ENCODE measurements around the gene EIPR1. TPM values are rescaled to one million over a fixed set of nuclear protein-coding genes. Genes with fewer than 3 reads are reported as not detected.

Gene EIPR1
- total and polyA plus RNA-seq, 10 of the 15 experiments (the other 5 are each of a cell fraction or from before 2014, with no cell fraction given): 23.6 to 61.2 (median 42.2) TPM

- TF ChIP-seq PRDM15 (CRISPR knock-in tag; IDR thresholded peaks at IDR 0.05): no peak
- no peak for TF ChIP-seq KDM1A (IDR thresholded peaks at IDR 0.05; ENCODE audit: borderline replicate concordance)
These were observed 201.3 kb downstream of the EIPR1 start (continued) for GRCh38 chr2:3176071-3176868.

GRCh38 chr2:3175568-3175955 is 202.1 kb downstream of the EIPR1 start:
- H3K79me2 ChIP-seq (ENCODE audit: control insufficient read depth, insufficient read depth, low read length): no peaks in the 10 kb centered on the region
- H3K36me3 ChIP-seq (ENCODE audit: control insufficient read depth in 2 of 2, insufficient read depth in 2 of 2, low read length in 1 of 2): peaks cover 0 to 6% of the 10 kb centered on the region in 2 experiments; a peak in 2 of 4 replicates
- H3K9me3 ChIP-seq (replicated peaks; ENCODE audit: control insufficient read depth, insufficient read depth, low read length): peaks cover 3% of the 10 kb centered on the region; the same call in 2 of the 3 replicates
- no peaks in the 10 kb centered on the region for H4K20me1 ChIP-seq (ENCODE audit: control insufficient read depth, insufficient read depth)
- TF ChIP-seq SIX5 (IDR thresholded peaks at IDR 0.05; ENCODE audit: low read depth, low read length, severe bottlenecking) (no peak), TARDBP (IDR thresholded peaks at IDR 0.05; ENCODE audit: borderline replicate concordance) (no peak), ATF7 (IDR thresholded peaks at IDR 0.05; ENCODE audit: low read depth) (no peak), REST (IDR thresholded peaks at IDR 0.05; ENCODE audit: low read depth, low read length) (no peak), CEBPZ (IDR thresholded peaks at IDR 0.05; ENCODE audit: low read depth, low read length) (no peak), YBX1 (IDR thresholded peaks at IDR 0.05) (no peak), SREBF2 (IDR thresholded peaks at IDR 0.05; ENCODE audit: low read length) (no peak)
- H3K4me2 ChIP-seq (ENCODE audit: control insufficient read depth, insufficient read depth): no peak overlapping the region
- in situ Hi-C loops (cut with MboI): no loop called here
- 99% methylated on average over 5 of the region's 5 CpGs for WGBS (ENCODE audit: insufficient coverage, insufficient replicate concordance, low lambda C conversion rate, missing lambda C conversion rate)
- no peaks in the 10 kb centered on the region for H3K4me1 ChIP-seq (ENCODE audit: control insufficient read depth, insufficient read depth, low read length)
- DNase-seq (ENCODE audit: low read depth, low spot score) (no peak), ATAC-seq (no peak), FAIRE-seq (no peak)
- no peak overlapping the region for H3K9ac ChIP-seq (ENCODE audit: control insufficient read depth, insufficient read depth, low read length)
- BruUV-seq (replicated peaks): no TSS peak
- H2AFZ ChIP-seq (ENCODE audit: control insufficient read depth, low read depth, low read length): no peak overlapping the region
- ChIA-PET RAD21 (ENCODE audit: unreplicated experiment) (no interaction called here), SMC1A (ENCODE audit: uncharacterized antibody, unreplicated experiment) (no interaction called here), CTCF (no interaction called here), POLR2A (no interaction called here)
- H3K4me3 ChIP-seq: no peak overlapping the region
- H3K27me3 ChIP-seq (replicated peaks in 1 of 2; ENCODE audit: control insufficient read depth in 2 of 2, insufficient read depth in 2 of 2, low read length in 1 of 2): no peaks in the 10 kb centered on the region
- no peak overlapping the region for H3K27ac ChIP-seq (ENCODE audit: control insufficient read depth, insufficient read depth)
- intact Hi-C loops (cut with micrococcal nuclease; ENCODE audit: unreplicated experiment): no loop called here
